K562 (cell line): ENCODE data around the gene SREBF1. TPM values are rescaled to one million over a fixed set of nuclear protein-coding genes. Genes with fewer than 3 reads are reported as not detected.

Experiments used
- CREM ChIP-seq: IDR thresholded peaks from 2 replicates; pipeline ENCODE4 v1.6.1; 2014; ENCODE audit warnings: antibody characterized with exemption, low read depth
- ERF ChIP-seq: fragments of 450-650 bp; formaldehyde crosslinking; IDR thresholded peaks from 2 replicates; pipeline ENCODE4 v1.4.0; 2020; ENCODE audit warnings: mild to moderate bottlenecking, mixed read lengths
- GABPB1 ChIP-seq: sonication (generic); formaldehyde crosslinking; IDR thresholded peaks from 2 replicates; pipeline ENCODE4 v1.8.0; 2022; ENCODE audit warnings: mild to moderate bottlenecking, missing genetic modification reagents
- JUND ChIP-seq, 2 experiments: IDR thresholded peaks; 2 replicates in 1 of 2; 3 replicates in 1 of 2; pipeline ENCODE4 v1.6.1; 2011; ENCODE audit warnings: borderline replicate concordance in 2 of 2, low read depth in 2 of 2, low read length in 2 of 2, improper control_type of control experiment in 1 of 2, missing biosample characterization in 1 of 2, missing genetic modification characterization in 1 of 2, missing genetic modification reagents in 1 of 2
- KLF1 ChIP-seq: fragments of 450-650 bp; IDR thresholded peaks from 2 replicates; pipeline ENCODE4 v1.6.1; 2016; ENCODE audit warnings: missing genetic modification characterization, missing compliant biosample characterization
- MYNN ChIP-seq, 2 experiments: sonication (generic); formaldehyde crosslinking in 1 of 2; IDR thresholded peaks; 2 replicates each; pipeline versions ENCODE4 v1.5.0 to v1.6.1; 2016 to 2020; ENCODE audit warnings: antibody characterized with exemption in 1 of 2, missing genetic modification reagents in 1 of 2
- RBM39 ChIP-seq: fragments of 200-400 bp; formaldehyde crosslinking; optimal IDR thresholded peaks from 2 replicates; pipeline ENCODE3; 2018; ENCODE audit warnings: low read depth, low read length
- SMAD3 ChIP-seq: fragments of 450-650 bp; formaldehyde crosslinking; conservative IDR thresholded peaks from 2 replicates; pipeline ENCODE4 v1.4.0; 2020; ENCODE audit warnings: mild to moderate bottlenecking
- SMAD4 ChIP-seq: fragments of 250-450 bp; sonication (Bioruptor Pico); conservative IDR thresholded peaks from 2 replicates; pipeline ENCODE4 v1.8.0; 2021; ENCODE audit warnings: inconsistent platforms, mild to moderate bottlenecking, moderate library complexity
- TGIF2 ChIP-seq: sonication (generic); formaldehyde crosslinking; IDR thresholded peaks from 2 replicates; pipeline ENCODE4 v1.8.1; 2022; ENCODE audit warnings: mild to moderate bottlenecking, missing genetic modification reagents, moderate library complexity
- ZNF197 ChIP-seq: fragments of 200-800 bp; sonication (Bioruptor generic); IDR thresholded peaks from 2 replicates; pipeline ENCODE4 v1.6.1; 2016; ENCODE audit warnings: low read depth, missing genetic modification characterization, missing compliant biosample characterization
- ZNF311 ChIP-seq: fragments of 250-450 bp; sonication (Bioruptor Pico); IDR thresholded peaks from 2 replicates; pipeline ENCODE4 v1.4.0; 2020; ENCODE audit warnings: mild to moderate bottlenecking, moderate library complexity
- ZNF586 ChIP-seq: fragments of 450-650 bp; formaldehyde crosslinking; conservative IDR thresholded peaks from 2 replicates; pipeline ENCODE4 v1.4.0; 2020; ENCODE audit warnings: mild to moderate bottlenecking, moderate library complexity
- ZNF589 ChIP-seq: fragments of 200-800 bp; sonication (Bioruptor generic); IDR thresholded peaks from 2 replicates; pipeline ENCODE4 v1.6.1; 2016; ENCODE audit warnings: low read depth, missing genetic modification characterization, missing compliant biosample characterization
- polyA plus RNA-seq, 8 experiments: library from polyadenylated mRNA; depleted of rRNA in 4 of 8; stranded (reverse) in 5 of 8; unstranded in 3 of 8; fragments of >200 nt; fragmentation: Nextera tagmentation in 2 of 8; fragmentation: Illumina TruSeq in 1 of 8; extraction: Ambion mirVana in 2 of 8; extraction: Trizol in 1 of 8; gene quantifications; 2 replicates each; pipeline versions ENCODE4 v1.2.1 to v1.2.3, GENCODE V29; 2011 to 2014; ENCODE audit warnings: inconsistent platforms in 1 of 8, missing spikeins in 1 of 8
- total RNA-seq, 7 experiments: library from RNA; depleted of rRNA in 6 of 7; stranded (reverse); fragments of >200 nt in 6 of 7; fragmentation: Illumina TruSeq in 2 of 7; extraction: Trizol in 2 of 7; gene quantifications; 2 replicates each; pipeline versions ENCODE4 v1.2.1 to v1.2.3, GENCODE V29; 2011 to 2021; ENCODE audit warnings: low replicate concordance in 1 of 7
- TF ChIP-seq, protein P1 (sequence below): fragments of 450-650 bp; formaldehyde crosslinking; IDR thresholded peaks from 2 replicates; pipeline ENCODE4 v1.4.0; 2022; ENCODE audit warnings: missing genetic modification characterization
- TF ChIP-seq, protein P2 (sequence below), 3 experiments: fragments of 200-800 bp in 1 of 3; fragments of 250-450 bp in 1 of 3; fragments of 450-650 bp in 1 of 3; sonication (Bioruptor Pico) in 1 of 3; sonication (Bioruptor generic) in 1 of 3; formaldehyde crosslinking in 1 of 3; IDR thresholded peaks; 2 replicates each; pipeline versions ENCODE4 v1.6.1 to v1.8.0; 2016 to 2022; ENCODE audit warnings: mild to moderate bottlenecking in 2 of 3, missing genetic modification characterization in 2 of 3, missing compliant biosample characterization in 1 of 3, moderate library complexity in 1 of 3
- TF ChIP-seq, protein P3 (sequence below): fragments of 250-450 bp; sonication (Bioruptor Pico); IDR thresholded peaks from 2 replicates; pipeline ENCODE4 v1.8.0; 2021; ENCODE audit warnings: moderate library complexity, mild to moderate bottlenecking, inconsistent platforms
- TF ChIP-seq, protein P4 (sequence below): sonication (generic); formaldehyde crosslinking; IDR thresholded peaks from 2 replicates; pipeline ENCODE4 v1.8.0; 2022; ENCODE audit warnings: missing genetic modification reagents, mild to moderate bottlenecking, moderate library complexity, borderline replicate concordance

SREBF1 gene
- total and polyA plus RNA-seq, 9 of the 15 experiments (the other 6 are each of a cell fraction or from before 2014, with no cell fraction given) = 1.6 to 169 (median 69.4) TPM

DNA sequence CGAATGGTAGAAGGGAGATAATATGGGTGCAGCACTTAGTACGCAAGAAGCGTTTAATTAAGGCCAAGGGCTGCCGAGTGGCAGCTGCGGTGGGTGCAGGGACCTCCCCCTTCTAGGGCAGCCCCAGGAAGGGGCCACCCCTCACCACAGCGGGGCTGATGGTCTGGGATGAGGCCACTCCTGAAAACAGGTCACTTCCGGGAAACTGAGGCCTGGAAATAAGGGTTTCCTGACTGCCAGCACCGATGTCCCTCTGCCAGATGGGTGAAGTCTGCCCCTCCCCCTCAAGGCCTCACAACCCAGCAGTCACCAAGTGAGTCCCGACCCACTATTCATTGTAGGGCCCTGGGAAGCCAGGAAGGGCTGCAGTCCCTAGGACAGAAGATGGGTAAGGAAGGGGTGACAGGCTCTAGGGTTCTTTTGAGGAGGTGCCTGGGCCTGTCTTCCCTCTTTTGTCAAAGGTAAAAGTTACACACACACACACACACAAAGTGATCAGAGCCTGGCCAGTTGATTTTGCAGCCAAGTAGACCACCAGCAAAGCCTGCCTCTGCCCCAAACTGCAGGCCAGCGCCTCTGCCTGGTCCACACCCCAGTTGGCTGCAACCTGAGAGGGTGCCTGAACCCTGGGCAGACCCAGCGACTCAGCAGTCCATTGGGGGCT is 12.5 kb downstream of the SREBF1 start (continued):
- 0 out of 2 replicates have a peak, but pooled peaks have one; percentile 62 for TF ChIP-seq MYNN (IDR thresholded peaks at IDR 0.05)
- no peak for TF ChIP-seq MYNN (CRISPR knock-in tag; IDR thresholded peaks at IDR 0.05)
- TF ChIP-seq ZNF586 (CRISPR knock-in tag) = no peak
- TF ChIP-seq CREM = peak; percentile 1; the same call in 1 of the 2 replicates
- TF ChIP-seq RBM39 = no peak
- TF ChIP-seq ZNF589 (CRISPR knock-in tag) = no peak
- TF ChIP-seq ZNF311 (CRISPR knock-in tag) = peak; percentile 34; the same call in 1 of the 2 replicates
- TF ChIP-seq ERF (CRISPR knock-in tag) = 0 out of 2 replicates have a peak, but pooled peaks have one; percentile 74
- TF ChIP-seq, protein P1, sequence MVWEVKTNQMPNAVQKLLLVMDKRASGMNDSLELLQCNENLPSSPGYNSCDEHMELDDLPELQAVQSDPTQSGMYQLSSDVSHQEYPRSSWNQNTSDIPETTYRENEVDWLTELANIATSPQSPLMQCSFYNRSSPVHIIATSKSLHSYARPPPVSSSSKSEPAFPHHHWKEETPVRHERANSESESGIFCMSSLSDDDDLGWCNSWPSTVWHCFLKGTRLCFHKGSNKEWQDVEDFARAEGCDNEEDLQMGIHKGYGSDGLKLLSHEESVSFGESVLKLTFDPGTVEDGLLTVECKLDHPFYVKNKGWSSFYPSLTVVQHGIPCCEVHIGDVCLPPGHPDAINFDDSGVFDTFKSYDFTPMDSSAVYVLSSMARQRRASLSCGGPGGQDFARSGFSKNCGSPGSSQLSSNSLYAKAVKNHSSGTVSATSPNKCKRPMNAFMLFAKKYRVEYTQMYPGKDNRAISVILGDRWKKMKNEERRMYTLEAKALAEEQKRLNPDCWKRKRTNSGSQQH (CRISPR knock-in tag) = no peak
- TF ChIP-seq, protein P2, sequence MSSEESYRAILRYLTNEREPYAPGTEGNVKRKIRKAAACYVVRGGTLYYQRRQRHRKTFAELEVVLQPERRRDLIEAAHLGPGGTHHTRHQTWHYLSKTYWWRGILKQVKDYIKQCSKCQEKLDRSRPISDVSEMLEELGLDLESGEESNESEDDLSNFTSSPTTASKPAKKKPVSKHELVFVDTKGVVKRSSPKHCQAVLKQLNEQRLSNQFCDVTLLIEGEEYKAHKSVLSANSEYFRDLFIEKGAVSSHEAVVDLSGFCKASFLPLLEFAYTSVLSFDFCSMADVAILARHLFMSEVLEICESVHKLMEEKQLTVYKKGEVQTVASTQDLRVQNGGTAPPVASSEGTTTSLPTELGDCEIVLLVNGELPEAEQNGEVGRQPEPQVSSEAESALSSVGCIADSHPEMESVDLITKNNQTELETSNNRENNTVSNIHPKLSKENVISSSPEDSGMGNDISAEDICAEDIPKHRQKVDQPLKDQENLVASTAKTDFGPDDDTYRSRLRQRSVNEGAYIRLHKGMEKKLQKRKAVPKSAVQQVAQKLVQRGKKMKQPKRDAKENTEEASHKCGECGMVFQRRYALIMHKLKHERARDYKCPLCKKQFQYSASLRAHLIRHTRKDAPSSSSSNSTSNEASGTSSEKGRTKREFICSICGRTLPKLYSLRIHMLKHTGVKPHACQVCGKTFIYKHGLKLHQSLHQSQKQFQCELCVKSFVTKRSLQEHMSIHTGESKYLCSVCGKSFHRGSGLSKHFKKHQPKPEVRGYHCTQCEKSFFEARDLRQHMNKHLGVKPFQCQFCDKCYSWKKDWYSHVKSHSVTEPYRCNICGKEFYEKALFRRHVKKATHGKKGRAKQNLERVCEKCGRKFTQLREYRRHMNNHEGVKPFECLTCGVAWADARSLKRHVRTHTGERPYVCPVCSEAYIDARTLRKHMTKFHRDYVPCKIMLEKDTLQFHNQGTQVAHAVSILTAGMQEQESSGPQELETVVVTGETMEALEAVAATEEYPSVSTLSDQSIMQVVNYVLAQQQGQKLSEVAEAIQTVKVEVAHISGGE (CRISPR knock-in tag; IDR thresholded peaks at IDR 0.05) = peak in 1 of 3 experiments; percentile 64; a peak in 1 of 6 replicates
- TF ChIP-seq, protein P3, sequence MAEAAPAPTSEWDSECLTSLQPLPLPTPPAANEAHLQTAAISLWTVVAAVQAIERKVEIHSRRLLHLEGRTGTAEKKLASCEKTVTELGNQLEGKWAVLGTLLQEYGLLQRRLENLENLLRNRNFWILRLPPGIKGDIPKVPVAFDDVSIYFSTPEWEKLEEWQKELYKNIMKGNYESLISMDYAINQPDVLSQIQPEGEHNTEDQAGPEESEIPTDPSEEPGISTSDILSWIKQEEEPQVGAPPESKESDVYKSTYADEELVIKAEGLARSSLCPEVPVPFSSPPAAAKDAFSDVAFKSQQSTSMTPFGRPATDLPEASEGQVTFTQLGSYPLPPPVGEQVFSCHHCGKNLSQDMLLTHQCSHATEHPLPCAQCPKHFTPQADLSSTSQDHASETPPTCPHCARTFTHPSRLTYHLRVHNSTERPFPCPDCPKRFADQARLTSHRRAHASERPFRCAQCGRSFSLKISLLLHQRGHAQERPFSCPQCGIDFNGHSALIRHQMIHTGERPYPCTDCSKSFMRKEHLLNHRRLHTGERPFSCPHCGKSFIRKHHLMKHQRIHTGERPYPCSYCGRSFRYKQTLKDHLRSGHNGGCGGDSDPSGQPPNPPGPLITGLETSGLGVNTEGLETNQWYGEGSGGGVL = no peak
- TF ChIP-seq SMAD4 (CRISPR knock-in tag) = peak; percentile 69
- TF ChIP-seq KLF1 = peak; percentile 49; the same call in 1 of the 2 replicates
- TF ChIP-seq JUND (IDR thresholded peaks at IDR 0.05; ENCODE audit: borderline replicate concordance, low read depth, low read length) = no peak
- 0 out of 3 replicates have a peak, but pooled peaks have one; percentile 52 for TF ChIP-seq JUND (tag; IDR thresholded peaks at IDR 0.05; ENCODE audit: borderline replicate concordance, low read depth, low read length)
- 0 out of 2 replicates have a peak, but pooled peaks have one; percentile 36 for TF ChIP-seq GABPB1 (CRISPR knock-in tag)
- TF ChIP-seq, protein P4, sequence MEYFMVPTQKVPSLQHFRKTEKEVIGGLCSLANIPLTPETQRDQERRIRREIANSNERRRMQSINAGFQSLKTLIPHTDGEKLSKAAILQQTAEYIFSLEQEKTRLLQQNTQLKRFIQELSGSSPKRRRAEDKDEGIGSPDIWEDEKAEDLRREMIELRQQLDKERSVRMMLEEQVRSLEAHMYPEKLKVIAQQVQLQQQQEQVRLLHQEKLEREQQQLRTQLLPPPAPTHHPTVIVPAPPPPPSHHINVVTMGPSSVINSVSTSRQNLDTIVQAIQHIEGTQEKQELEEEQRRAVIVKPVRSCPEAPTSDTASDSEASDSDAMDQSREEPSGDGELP = 0 out of 2 replicates have a peak, but pooled peaks have one; percentile 6
- TF ChIP-seq ZNF197 (CRISPR knock-in tag) = 0 out of 2 replicates have a peak, but pooled peaks have one; percentile 37
- TF ChIP-seq SMAD3 = 0 out of 2 replicates have a peak, but pooled peaks have one; percentile 21
- TF ChIP-seq TGIF2 (CRISPR knock-in tag) = no peak
